WTC11 (cell line): Measurements from ENCODE around the gene PRPSAP2. TPM values are rescaled to one million over a fixed set of nuclear protein-coding genes. Genes with fewer than 3 reads are reported as not detected.

Experiments used
- ATAC-seq: fragments of 200-7000 bp; cut with Tn5 transposase; 2 replicates; pipeline ENCODE4 v1.10.0; 2021; ENCODE audit warnings: mild to moderate bottlenecking, moderate library complexity
- CTCF ChIA-PET: fragments of 300-600 bp; sonication (Branson Sonifier 250); formaldehyde crosslinking; loops from one replicate; lab custom pipeline; 2021; ENCODE audit warnings: antibody characterized with exemption; lab: Charles Lee
- POLR2A ChIA-PET: fragments of 350-600 bp; sonication (Branson Sonifier 250); formaldehyde crosslinking; loops from one replicate; lab custom pipeline; 2021; ENCODE audit warnings: antibody characterized with exemption; lab: Charles Lee
- DNase-seq: peaks from one replicate; pipeline ENCODE4 v3.0.0; 2021; ENCODE audit warnings: low spot score
- H3K27ac Mint-ChIP-seq: 2 replicates; pipeline ENCODE4 v1.8.0; 2021; ENCODE audit warnings: mixed read lengths
- H3K27me3 Mint-ChIP-seq: 2 replicates; pipeline ENCODE4 v1.8.0; 2021; ENCODE audit warnings: low read depth, mild to moderate bottlenecking, moderate library complexity, mixed read lengths
- H3K36me3 Mint-ChIP-seq: 2 replicates; pipeline ENCODE4 v1.8.0; 2021; ENCODE audit warnings: mixed read lengths
- H3K4me1 Mint-ChIP-seq: 2 replicates; pipeline ENCODE4 v1.8.0; 2022; ENCODE audit warnings: mixed read lengths
- H3K4me3 Mint-ChIP-seq: 2 replicates; pipeline ENCODE4 v1.8.0; 2021; ENCODE audit warnings: mild to moderate bottlenecking, moderate library complexity, mixed read lengths
- H3K9me3 Mint-ChIP-seq: 2 replicates; pipeline ENCODE4 v1.8.0; 2021; ENCODE audit warnings: mixed read lengths
- ATF2 ChIP-seq: sonication (generic); formaldehyde crosslinking; IDR thresholded peaks from 2 replicates; pipeline ENCODE4 v1.8.1; 2022; ENCODE audit warnings: low read depth, missing genetic modification reagents, borderline replicate concordance
- ATF3 ChIP-seq: sonication (generic); formaldehyde crosslinking; conservative IDR thresholded peaks from 2 replicates; pipeline ENCODE4 v1.8.1; 2022; ENCODE audit warnings: mild to moderate bottlenecking, missing genetic modification reagents
- EMX1 ChIP-seq: fragments of 250-450 bp; sonication (Bioruptor Pico); IDR thresholded peaks from 2 replicates; pipeline ENCODE4 v1.8.0; 2021; ENCODE audit warnings: mild to moderate bottlenecking
- FOXK1 ChIP-seq: sonication (generic); formaldehyde crosslinking; IDR thresholded peaks from 2 replicates; pipeline ENCODE4 v1.8.0; 2022; ENCODE audit warnings: mild to moderate bottlenecking, moderate library complexity, missing genetic modification reagents
- GABPB1 ChIP-seq: sonication (generic); formaldehyde crosslinking; IDR thresholded peaks from 2 replicates; pipeline ENCODE4 v1.8.1; 2023; ENCODE audit warnings: mild to moderate bottlenecking, missing genetic modification reagents
- GTF2I ChIP-seq: fragments of 250-450 bp; sonication (Bioruptor Pico); conservative IDR thresholded peaks from 2 replicates; pipeline ENCODE4 v1.4.0; 2021; ENCODE audit warnings: mild to moderate bottlenecking
- IRF1 ChIP-seq: sonication (generic); formaldehyde crosslinking; IDR thresholded peaks from 2 replicates; pipeline ENCODE4 v1.8.0; 2023; ENCODE audit warnings: missing genetic modification reagents
- MXD4 ChIP-seq: fragments of 250-450 bp; sonication (Bioruptor Pico); IDR thresholded peaks from 2 replicates; pipeline ENCODE4 v1.8.0; 2021; ENCODE audit warnings: mild to moderate bottlenecking, moderate library complexity, borderline replicate concordance
- NFE2L1 ChIP-seq: sonication (generic); formaldehyde crosslinking; IDR thresholded peaks from 2 replicates; pipeline ENCODE4 v1.8.1; 2023; ENCODE audit warnings: missing genetic modification reagents
- NR1H2 ChIP-seq: sonication (generic); formaldehyde crosslinking; IDR thresholded peaks from 2 replicates; pipeline ENCODE4 v1.9.0; 2021; ENCODE audit warnings: mild to moderate bottlenecking, moderate library complexity, missing genetic modification reagents
- OVOL2 ChIP-seq: fragments of 250-450 bp; sonication (Bioruptor Pico); IDR thresholded peaks from 2 replicates; pipeline ENCODE4 v1.9.0; 2021; ENCODE audit warnings: mild to moderate bottlenecking, borderline replicate concordance
- RELA ChIP-seq: sonication (generic); formaldehyde crosslinking; IDR thresholded peaks from 2 replicates; pipeline ENCODE4 v1.8.1; 2022; ENCODE audit warnings: missing genetic modification reagents, mild to moderate bottlenecking, borderline replicate concordance
- SMAD3 ChIP-seq: sonication (generic); formaldehyde crosslinking; IDR thresholded peaks from 2 replicates; pipeline ENCODE4 v1.8.0; 2022; ENCODE audit warnings: missing genetic modification reagents, mild to moderate bottlenecking, borderline replicate concordance
- TCF7 ChIP-seq: sonication (generic); formaldehyde crosslinking; IDR thresholded peaks from 2 replicates; pipeline ENCODE4 v1.8.0; 2022; ENCODE audit warnings: mild to moderate bottlenecking, low read depth, missing genetic modification reagents, moderate library complexity
- ZNF121 ChIP-seq: sonication (generic); formaldehyde crosslinking; IDR thresholded peaks from 2 replicates; pipeline ENCODE4 v1.8.0; 2023; ENCODE audit warnings: missing genetic modification reagents
- ZNF263 ChIP-seq: sonication (generic); formaldehyde crosslinking; IDR thresholded peaks from 2 replicates; pipeline ENCODE4 v1.8.1; 2022; ENCODE audit warnings: low read depth, mild to moderate bottlenecking, moderate library complexity, missing genetic modification reagents
- ZNF317 ChIP-seq: sonication (generic); formaldehyde crosslinking; IDR thresholded peaks from 2 replicates; pipeline ENCODE4 v1.8.1; 2023; ENCODE audit warnings: low read depth, mild to moderate bottlenecking, moderate library complexity, missing genetic modification reagents, borderline replicate concordance
- ZNF396 ChIP-seq: fragments of 250-450 bp; sonication (Bioruptor Pico); IDR thresholded peaks from 2 replicates; pipeline ENCODE4 v1.8.0; 2021; ENCODE audit warnings: mild to moderate bottlenecking, moderate library complexity, borderline replicate concordance
- ZNF416 ChIP-seq: fragments of 250-450 bp; sonication (Bioruptor Pico); IDR thresholded peaks from 2 replicates; pipeline ENCODE4 v1.9.0; 2021; ENCODE audit warnings: mild to moderate bottlenecking, inconsistent platforms
- ZNF425 ChIP-seq: fragments of 250-450 bp; sonication (Bioruptor Pico); conservative IDR thresholded peaks from 2 replicates; pipeline ENCODE4 v1.9.0; 2021; ENCODE audit warnings: mild to moderate bottlenecking
- ZNF671 ChIP-seq: fragments of 250-450 bp; sonication (Bioruptor Pico); IDR thresholded peaks from 2 replicates; pipeline ENCODE4 v1.8.0; 2021; ENCODE audit warnings: mild to moderate bottlenecking
- total RNA-seq: library from RNA; stranded (reverse); gene quantifications from 3 replicates; pipeline ENCODE4 v1.2.3, GENCODE V29; 2021

The PRPSAP2 gene
- total RNA-seq, 1 experiment from 2014 or later, result 50.9 TPM

- H3K4me3 Mint-ChIP-seq, result no peak overlapping the region
- CTCF ChIA-PET, result no interaction called here
- no peak overlapping the region for H3K27ac Mint-ChIP-seq
- TF ChIP-seq EMX1 (CRISPR knock-in tag) (no peak), GABPB1 (CRISPR knock-in tag) (no peak), RELA (no peak), FOXK1 (CRISPR knock-in tag) (no peak), MXD4 (no peak), TCF7 (no peak), NFE2L1 (CRISPR knock-in tag) (no peak)
- TF ChIP-seq, all 79 proteins: peak for 0
- Mint-ChIP-seq H3K36me3 (peaks cover 58% of the 10 kb centered on the region), H3K4me1 (no peaks in the 10 kb centered on the region), H3K27me3 (no peaks in the 10 kb centered on the region), H3K9me3 (no peaks in the 10 kb centered on the region)
- ATAC-seq (no peak), DNase-seq (no peak)
- POLR2A ChIA-PET, result no interaction called here
Measured at GRCh38 chr17:18891541-18891940, 33.6 kb downstream of the PRPSAP2 start.

- H3K36me3 Mint-ChIP-seq, result peaks cover 62% of the 10 kb centered on the region
- ChIA-PET POLR2A (interaction anchor here (0.6 kb wide), 1 partner anchor 39 kb away, joined by 3 read pairs; no protein-coding TSS in a partner anchor), CTCF (no interaction called here)
- 0 out of 2 replicates have a peak, but pooled peaks cover 7% of the 10 kb centered on the region for H3K9me3 Mint-ChIP-seq
- no peak for DNase-seq
- ATAC-seq, result no peak
- no peak overlapping the region for H3K4me3 Mint-ChIP-seq
- no peaks in the 10 kb centered on the region for H3K27me3 Mint-ChIP-seq
- no peak for TF ChIP-seq IRF1 (CRISPR knock-in tag)
- TF ChIP-seq ZNF317 (CRISPR knock-in tag), result no peak
- TF ChIP-seq ZNF263 (CRISPR knock-in tag), result no peak
- TF ChIP-seq GTF2I, result no peak
- no peak for TF ChIP-seq ZNF425 (CRISPR knock-in tag)
- no peak for TF ChIP-seq ATF3 (CRISPR knock-in tag)
- no peak for TF ChIP-seq ATF2 (CRISPR knock-in tag)
- no peak for TF ChIP-seq NR1H2 (CRISPR knock-in tag)
- TF ChIP-seq ZNF416 (CRISPR knock-in tag), result no peak
- TF ChIP-seq, all 79 proteins: peak for 0
- 0 out of 2 replicates have a peak, but pooled peaks cover 4% of the 10 kb centered on the region for H3K4me1 Mint-ChIP-seq
- no peak overlapping the region; the same call in 1 of the 2 replicates for H3K27ac Mint-ChIP-seq
Measured at GRCh38 chr17:18896146-18896545, 38.2 kb downstream of the PRPSAP2 start.

- CTCF ChIA-PET, result no interaction called here
- H3K27me3 Mint-ChIP-seq, result no peaks in the 10 kb centered on the region
Measured at GRCh38 chr17:18896947-18897346, 39.0 kb downstream of the PRPSAP2 start.

More at GRCh38 chr17:18896947-18897346, 39.0 kb downstream of the PRPSAP2 start:
- no peak overlapping the region for H3K4me3 Mint-ChIP-seq
- H3K36me3 Mint-ChIP-seq, result peaks cover 56% of the 10 kb centered on the region
- DNase-seq (no peak), ATAC-seq (no peak)
- H3K27ac Mint-ChIP-seq, result no peak overlapping the region
- H3K9me3 Mint-ChIP-seq, result 0 out of 2 replicates have a peak, but pooled peaks cover 7% of the 10 kb centered on the region
- TF ChIP-seq OVOL2, result no peak
- no peak for TF ChIP-seq ZNF396 (CRISPR knock-in tag)
- no peak for TF ChIP-seq SMAD3 (CRISPR knock-in tag)
- no peak for TF ChIP-seq ZNF671
- TF ChIP-seq ZNF121 (CRISPR knock-in tag), result peak; percentile 54; the same call in 1 of the 2 replicates
- POLR2A ChIA-PET, result no interaction called here
- H3K4me1 Mint-ChIP-seq, result 0 out of 2 replicates have a peak, but pooled peaks cover 4% of the 10 kb centered on the region
